WTC11 (cell line): Measurements from ENCODE around the gene SNX14. TPM values are rescaled to one million over a fixed set of nuclear protein-coding genes. Genes with fewer than 3 reads are reported as not detected.

Source experiments
- ATAC-seq: fragments of 200-7000 bp; cut with Tn5 transposase; 2 replicates; pipeline ENCODE4 v1.10.0; 2021; ENCODE audit warnings: mild to moderate bottlenecking, moderate library complexity
- CTCF ChIA-PET: fragments of 300-600 bp; sonication (Branson Sonifier 250); formaldehyde crosslinking; loops from one replicate; lab custom pipeline; 2021; ENCODE audit warnings: antibody characterized with exemption; lab: Charles Lee
- POLR2A ChIA-PET: fragments of 350-600 bp; sonication (Branson Sonifier 250); formaldehyde crosslinking; loops from one replicate; lab custom pipeline; 2021; ENCODE audit warnings: antibody characterized with exemption; lab: Charles Lee
- DNase-seq: peaks from one replicate; pipeline ENCODE4 v3.0.0; 2021; ENCODE audit warnings: low spot score
- H3K27ac Mint-ChIP-seq: 2 replicates; pipeline ENCODE4 v1.8.0; 2021; ENCODE audit warnings: mixed read lengths
- H3K27me3 Mint-ChIP-seq: 2 replicates; pipeline ENCODE4 v1.8.0; 2021; ENCODE audit warnings: low read depth, mild to moderate bottlenecking, moderate library complexity, mixed read lengths
- H3K36me3 Mint-ChIP-seq: 2 replicates; pipeline ENCODE4 v1.8.0; 2021; ENCODE audit warnings: mixed read lengths
- H3K4me1 Mint-ChIP-seq: 2 replicates; pipeline ENCODE4 v1.8.0; 2022; ENCODE audit warnings: mixed read lengths
- H3K4me3 Mint-ChIP-seq: 2 replicates; pipeline ENCODE4 v1.8.0; 2021; ENCODE audit warnings: mild to moderate bottlenecking, moderate library complexity, mixed read lengths
- H3K9me3 Mint-ChIP-seq: 2 replicates; pipeline ENCODE4 v1.8.0; 2021; ENCODE audit warnings: mixed read lengths
- EMX1 ChIP-seq: fragments of 250-450 bp; sonication (Bioruptor Pico); IDR thresholded peaks from 2 replicates; pipeline ENCODE4 v1.8.0; 2021; ENCODE audit warnings: mild to moderate bottlenecking
- FOXJ3 ChIP-seq: sonication (generic); formaldehyde crosslinking; IDR thresholded peaks from 2 replicates; pipeline ENCODE4 v1.9.0; 2021; ENCODE audit warnings: missing genetic modification reagents, mild to moderate bottlenecking, borderline replicate concordance
- JAZF1 ChIP-seq: fragments of 250-450 bp; sonication (Bioruptor Pico); IDR thresholded peaks from 2 replicates; pipeline ENCODE4 v1.9.0; 2021; ENCODE audit warnings: moderate library complexity, mild to moderate bottlenecking, inconsistent platforms
- NFATC4 ChIP-seq: fragments of 250-450 bp; sonication (Bioruptor Pico); IDR thresholded peaks from 2 replicates; pipeline ENCODE4 v1.9.0; 2021; ENCODE audit warnings: mild to moderate bottlenecking
- OVOL2 ChIP-seq: fragments of 250-450 bp; sonication (Bioruptor Pico); IDR thresholded peaks from 2 replicates; pipeline ENCODE4 v1.9.0; 2021; ENCODE audit warnings: mild to moderate bottlenecking, borderline replicate concordance
- SP1 ChIP-seq: sonication (generic); formaldehyde crosslinking; conservative IDR thresholded peaks from 2 replicates; pipeline ENCODE4 v1.8.1; 2022; ENCODE audit warnings: missing genetic modification reagents
- ZNF416 ChIP-seq: fragments of 250-450 bp; sonication (Bioruptor Pico); IDR thresholded peaks from 2 replicates; pipeline ENCODE4 v1.9.0; 2021; ENCODE audit warnings: mild to moderate bottlenecking, inconsistent platforms
- total RNA-seq: library from RNA; stranded (reverse); gene quantifications from 3 replicates; pipeline ENCODE4 v1.2.3, GENCODE V29; 2021
- TF ChIP-seq, protein P1 (sequence below): fragments of 250-450 bp; sonication (Bioruptor Pico); conservative IDR thresholded peaks from 2 replicates; pipeline ENCODE4 v1.9.0; 2021; ENCODE audit warnings: mild to moderate bottlenecking
- TF ChIP-seq, protein P2 (sequence below): sonication (generic); formaldehyde crosslinking; IDR thresholded peaks from 2 replicates; pipeline ENCODE4 v1.8.1; 2023; ENCODE audit warnings: mild to moderate bottlenecking, missing genetic modification reagents
- TF ChIP-seq, protein P3 (sequence below): sonication (generic); formaldehyde crosslinking; IDR thresholded peaks from 2 replicates; pipeline ENCODE4 v1.8.1; 2022; ENCODE audit warnings: mild to moderate bottlenecking, missing genetic modification reagents, moderate library complexity, borderline replicate concordance
- TF ChIP-seq, protein P4 (sequence below): sonication (generic); formaldehyde crosslinking; IDR thresholded peaks from 2 replicates; pipeline ENCODE4 v1.8.0; 2022; ENCODE audit warnings: mild to moderate bottlenecking, missing genetic modification reagents
- TF ChIP-seq, protein P5 (sequence below): fragments of 250-450 bp; sonication (Bioruptor Pico); IDR thresholded peaks from 2 replicates; pipeline ENCODE4 v1.9.0; 2021; ENCODE audit warnings: moderate library complexity, mild to moderate bottlenecking, inconsistent platforms, borderline replicate concordance
- TF ChIP-seq, protein P6 (sequence below): fragments of 250-450 bp; sonication (Bioruptor Pico); IDR thresholded peaks from 2 replicates; pipeline ENCODE4 v1.9.0; 2021; ENCODE audit warnings: mild to moderate bottlenecking

The SNX14 gene
- total RNA-seq, 1 experiment from 2014 or later: 34.3 TPM

DNA sequence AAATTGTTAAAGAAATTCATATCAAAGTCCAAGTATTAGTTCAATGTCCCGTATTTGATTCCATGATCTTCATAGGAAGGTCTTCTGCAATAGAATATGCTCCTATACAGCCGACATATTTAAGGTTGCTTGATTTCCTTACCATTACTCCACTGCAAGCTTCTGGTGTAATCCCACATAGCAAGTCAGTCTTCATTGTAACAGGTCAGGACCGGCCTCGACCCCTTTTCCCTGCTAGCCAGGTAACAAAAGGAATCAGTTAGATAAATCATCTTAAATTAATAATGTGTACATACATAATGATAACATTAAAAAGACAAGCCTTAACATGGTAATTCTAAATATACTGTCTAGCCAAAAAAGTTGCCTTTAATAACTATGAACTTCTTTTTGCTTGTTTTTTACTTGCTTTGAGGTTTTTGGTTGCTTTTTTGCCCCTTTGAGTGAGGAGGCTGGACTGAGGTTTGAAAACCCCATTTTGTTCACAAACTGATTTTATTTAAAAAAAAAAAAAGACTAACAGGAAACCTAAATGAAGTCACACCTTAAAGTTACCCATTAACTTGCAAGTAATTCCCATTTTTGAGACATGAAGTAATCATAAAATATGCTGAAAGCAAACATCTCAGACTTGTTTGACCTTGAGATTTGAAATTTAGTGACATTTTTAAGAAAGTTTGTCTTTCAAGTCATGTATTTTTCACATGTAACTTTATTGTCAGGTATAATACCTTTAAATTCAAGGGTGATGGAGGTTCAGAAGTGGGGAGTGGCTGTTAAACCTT lies 19.2 kb upstream of the SNX14 start (continued):
- TF ChIP-seq, protein P1, sequence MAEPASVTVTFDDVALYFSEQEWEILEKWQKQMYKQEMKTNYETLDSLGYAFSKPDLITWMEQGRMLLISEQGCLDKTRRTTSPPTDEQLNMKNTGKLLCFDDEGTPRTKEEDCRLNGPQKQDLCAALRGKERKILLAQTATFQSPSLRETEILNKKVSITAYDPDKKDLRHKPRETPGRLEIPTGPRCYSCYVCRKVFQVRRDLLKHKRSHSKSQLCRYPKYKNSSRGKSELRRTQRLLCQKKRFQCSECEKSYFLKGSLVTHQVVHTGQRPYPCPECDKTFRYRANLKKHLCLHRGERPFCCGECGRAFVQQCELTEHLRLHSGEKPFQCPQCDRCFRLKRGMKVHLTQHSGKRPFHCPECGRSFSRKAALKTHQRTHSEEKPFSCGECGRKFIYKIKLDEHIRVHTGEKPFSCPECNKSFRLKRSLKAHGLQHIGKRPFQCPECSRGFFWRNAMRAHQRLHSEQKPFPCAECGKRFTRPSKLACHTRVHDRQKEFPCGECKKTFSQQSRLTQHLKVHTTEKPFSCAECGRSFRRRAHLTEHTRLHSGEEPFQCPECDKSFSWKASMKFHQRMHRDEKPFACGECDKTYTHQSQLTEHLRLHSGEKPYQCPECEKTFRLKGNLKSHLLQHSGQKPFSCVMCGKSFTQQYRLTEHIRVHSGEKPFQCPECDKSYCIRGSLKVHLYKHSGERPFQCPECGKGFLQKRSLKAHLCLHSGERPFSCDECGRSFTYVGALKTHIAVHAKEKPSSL (CRISPR knock-in tag): 0 out of 2 replicates have a peak, but pooled peaks have one; percentile 2
- TF ChIP-seq, protein P2, sequence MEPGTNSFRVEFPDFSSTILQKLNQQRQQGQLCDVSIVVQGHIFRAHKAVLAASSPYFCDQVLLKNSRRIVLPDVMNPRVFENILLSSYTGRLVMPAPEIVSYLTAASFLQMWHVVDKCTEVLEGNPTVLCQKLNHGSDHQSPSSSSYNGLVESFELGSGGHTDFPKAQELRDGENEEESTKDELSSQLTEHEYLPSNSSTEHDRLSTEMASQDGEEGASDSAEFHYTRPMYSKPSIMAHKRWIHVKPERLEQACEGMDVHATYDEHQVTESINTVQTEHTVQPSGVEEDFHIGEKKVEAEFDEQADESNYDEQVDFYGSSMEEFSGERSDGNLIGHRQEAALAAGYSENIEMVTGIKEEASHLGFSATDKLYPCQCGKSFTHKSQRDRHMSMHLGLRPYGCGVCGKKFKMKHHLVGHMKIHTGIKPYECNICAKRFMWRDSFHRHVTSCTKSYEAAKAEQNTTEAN (CRISPR knock-in tag): no peak
- TF ChIP-seq, protein P3, sequence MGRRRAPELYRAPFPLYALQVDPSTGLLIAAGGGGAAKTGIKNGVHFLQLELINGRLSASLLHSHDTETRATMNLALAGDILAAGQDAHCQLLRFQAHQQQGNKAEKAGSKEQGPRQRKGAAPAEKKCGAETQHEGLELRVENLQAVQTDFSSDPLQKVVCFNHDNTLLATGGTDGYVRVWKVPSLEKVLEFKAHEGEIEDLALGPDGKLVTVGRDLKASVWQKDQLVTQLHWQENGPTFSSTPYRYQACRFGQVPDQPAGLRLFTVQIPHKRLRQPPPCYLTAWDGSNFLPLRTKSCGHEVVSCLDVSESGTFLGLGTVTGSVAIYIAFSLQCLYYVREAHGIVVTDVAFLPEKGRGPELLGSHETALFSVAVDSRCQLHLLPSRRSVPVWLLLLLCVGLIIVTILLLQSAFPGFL (CRISPR knock-in tag): no peak
- no peak for TF ChIP-seq FOXJ3 (CRISPR knock-in tag)
- no peak for TF ChIP-seq SP1
- TF ChIP-seq JAZF1 (CRISPR knock-in tag): no peak
- TF ChIP-seq, protein P4, sequence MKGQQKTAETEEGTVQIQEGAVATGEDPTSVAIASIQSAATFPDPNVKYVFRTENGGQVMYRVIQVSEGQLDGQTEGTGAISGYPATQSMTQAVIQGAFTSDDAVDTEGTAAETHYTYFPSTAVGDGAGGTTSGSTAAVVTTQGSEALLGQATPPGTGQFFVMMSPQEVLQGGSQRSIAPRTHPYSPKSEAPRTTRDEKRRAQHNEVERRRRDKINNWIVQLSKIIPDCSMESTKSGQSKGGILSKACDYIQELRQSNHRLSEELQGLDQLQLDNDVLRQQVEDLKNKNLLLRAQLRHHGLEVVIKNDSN (CRISPR knock-in tag): no peak
- no peak for TF ChIP-seq OVOL2
- TF ChIP-seq EMX1 (CRISPR knock-in tag): peak; percentile 60; the same call in 1 of the 2 replicates
- TF ChIP-seq, protein P5, sequence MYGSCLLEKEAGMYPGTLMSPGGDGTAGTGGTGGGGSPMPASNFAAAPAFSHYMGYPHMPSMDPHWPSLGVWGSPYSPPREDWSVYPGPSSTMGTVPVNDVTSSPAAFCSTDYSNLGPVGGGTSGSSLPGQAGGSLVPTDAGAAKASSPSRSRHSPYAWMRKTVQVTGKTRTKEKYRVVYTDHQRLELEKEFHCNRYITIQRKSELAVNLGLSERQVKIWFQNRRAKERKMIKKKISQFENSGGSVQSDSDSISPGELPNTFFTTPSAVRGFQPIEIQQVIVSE (CRISPR knock-in tag): no peak

DNA sequence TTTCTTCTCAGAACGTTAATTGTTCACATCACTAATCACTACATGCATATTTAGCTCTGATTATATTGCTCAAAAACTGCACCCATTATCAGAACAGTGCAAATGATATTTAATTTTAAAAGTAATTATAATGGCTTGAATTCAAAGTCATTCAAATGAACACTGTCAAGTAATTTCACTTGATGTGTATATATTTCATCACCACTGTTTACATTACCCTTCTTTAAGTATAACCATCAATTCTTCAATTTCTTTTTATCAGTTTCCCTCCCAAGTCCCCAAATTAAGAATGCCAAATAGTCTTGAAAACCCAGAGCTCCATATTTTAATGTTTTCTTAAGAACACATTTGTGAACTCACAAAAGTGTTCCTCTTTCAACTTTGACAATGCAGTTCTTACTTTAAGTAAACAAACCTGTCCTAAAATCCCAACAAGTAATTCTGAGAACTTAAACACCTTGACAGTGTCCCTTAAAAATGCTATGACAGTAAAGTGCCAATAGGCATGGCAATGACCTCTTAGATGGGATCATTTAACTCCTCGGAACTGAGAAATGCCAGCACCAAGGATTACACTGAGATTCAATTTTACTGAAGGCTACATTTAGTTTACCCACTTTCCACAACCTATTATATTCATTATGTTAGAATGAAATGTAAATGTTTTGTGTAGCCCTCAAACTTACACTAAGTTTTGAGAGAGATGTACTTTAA lies 16.7 kb upstream of the SNX14 start:
- H3K27me3 Mint-ChIP-seq: no peaks in the 10 kb centered on the region
- no peak for ATAC-seq
- ChIA-PET POLR2A (no interaction called here), CTCF (no interaction called here)
- H3K4me3 Mint-ChIP-seq: no peak overlapping the region
- TF ChIP-seq, protein P1 (CRISPR knock-in tag): 0 out of 2 replicates have a peak, but pooled peaks have one; percentile 9
- TF ChIP-seq, protein P6, sequence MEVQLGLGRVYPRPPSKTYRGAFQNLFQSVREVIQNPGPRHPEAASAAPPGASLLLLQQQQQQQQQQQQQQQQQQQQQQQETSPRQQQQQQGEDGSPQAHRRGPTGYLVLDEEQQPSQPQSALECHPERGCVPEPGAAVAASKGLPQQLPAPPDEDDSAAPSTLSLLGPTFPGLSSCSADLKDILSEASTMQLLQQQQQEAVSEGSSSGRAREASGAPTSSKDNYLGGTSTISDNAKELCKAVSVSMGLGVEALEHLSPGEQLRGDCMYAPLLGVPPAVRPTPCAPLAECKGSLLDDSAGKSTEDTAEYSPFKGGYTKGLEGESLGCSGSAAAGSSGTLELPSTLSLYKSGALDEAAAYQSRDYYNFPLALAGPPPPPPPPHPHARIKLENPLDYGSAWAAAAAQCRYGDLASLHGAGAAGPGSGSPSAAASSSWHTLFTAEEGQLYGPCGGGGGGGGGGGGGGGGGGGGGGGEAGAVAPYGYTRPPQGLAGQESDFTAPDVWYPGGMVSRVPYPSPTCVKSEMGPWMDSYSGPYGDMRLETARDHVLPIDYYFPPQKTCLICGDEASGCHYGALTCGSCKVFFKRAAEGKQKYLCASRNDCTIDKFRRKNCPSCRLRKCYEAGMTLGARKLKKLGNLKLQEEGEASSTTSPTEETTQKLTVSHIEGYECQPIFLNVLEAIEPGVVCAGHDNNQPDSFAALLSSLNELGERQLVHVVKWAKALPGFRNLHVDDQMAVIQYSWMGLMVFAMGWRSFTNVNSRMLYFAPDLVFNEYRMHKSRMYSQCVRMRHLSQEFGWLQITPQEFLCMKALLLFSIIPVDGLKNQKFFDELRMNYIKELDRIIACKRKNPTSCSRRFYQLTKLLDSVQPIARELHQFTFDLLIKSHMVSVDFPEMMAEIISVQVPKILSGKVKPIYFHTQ: peak; percentile 80; the same call in 1 of the 2 replicates
- TF ChIP-seq NFATC4 (CRISPR knock-in tag) (peak; percentile 42; the same call in 1 of the 2 replicates), ZNF416 (CRISPR knock-in tag) (no peak)
- DNase-seq: no peak
- no peaks in the 10 kb centered on the region for H3K9me3 Mint-ChIP-seq
- H3K27ac Mint-ChIP-seq: no peak overlapping the region
- H3K36me3 Mint-ChIP-seq: peaks cover 37% of the 10 kb centered on the region
- peaks cover 14% of the 10 kb centered on the region for H3K4me1 Mint-ChIP-seq
